HL-60/S4 treated with phorbol 12-myristate 13-acetate at 8.2 ng/mL for 4 days and 3 days (cell line): ENCODE results near the gene TAPT1.

Experiments used
- in situ Hi-C: fragments of 300-500 bp; cut with MboI; formaldehyde crosslinking; loops from 2 replicates; pipeline ENCODE4 v1.15.0; 2022; ENCODE audit warnings: low sequenced_read_pairs

The TAPT1 gene

DNA sequence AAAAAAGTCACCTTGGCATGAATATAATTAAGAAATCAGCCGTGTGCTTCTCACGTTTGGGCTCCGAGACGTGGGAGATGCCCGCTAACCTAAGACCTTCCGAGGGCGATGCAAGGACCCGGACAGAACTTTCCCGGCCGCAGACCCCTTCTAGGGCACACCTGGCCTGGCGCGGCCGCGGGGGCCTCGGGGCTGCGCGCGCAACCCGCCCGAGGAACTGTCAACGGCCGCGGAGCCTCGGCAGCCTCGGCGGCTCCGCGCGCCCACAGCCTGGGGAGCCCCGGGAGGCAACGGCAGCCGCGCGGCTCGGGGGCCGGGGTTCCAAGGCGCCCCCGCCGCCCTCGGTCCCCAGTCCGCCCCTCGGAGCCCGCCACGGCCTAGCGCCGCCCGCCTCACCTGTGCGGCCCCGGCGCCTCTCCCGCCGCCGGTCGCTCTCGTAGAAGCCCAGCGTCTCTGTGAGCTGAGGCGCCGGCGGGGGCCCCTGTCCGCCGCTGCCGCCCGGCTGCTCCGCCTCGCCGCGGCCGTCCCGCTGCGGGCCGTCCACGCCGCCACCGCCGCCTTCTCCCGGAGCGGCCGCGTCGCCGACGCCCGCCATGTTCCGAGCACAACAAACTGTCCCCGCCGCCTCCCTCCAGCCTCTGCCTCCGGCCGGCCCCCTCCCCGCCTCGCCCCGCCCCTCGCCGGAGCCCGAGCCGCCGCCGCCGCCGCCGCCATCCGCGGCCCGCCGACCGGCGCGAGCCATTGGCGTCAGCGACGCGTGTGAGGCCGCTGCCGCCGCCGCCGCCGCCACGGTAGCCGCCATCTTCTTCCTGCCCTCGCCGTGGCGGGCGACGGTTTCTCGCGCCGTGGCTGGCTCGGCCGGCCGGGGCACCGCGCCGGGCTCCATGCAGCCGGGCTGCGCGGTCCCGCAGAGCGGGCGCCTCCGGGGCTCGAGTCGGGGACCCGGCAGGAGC lies at the start of gene TAPT1:
Gene TAPT1, minus strand, starts transcription at position 609 of the 953 bp plus-strand sequence. Its CDS starts 14 bp downstream, at position 595.
- in situ Hi-C loops = no loop called here

GRCh38 chr4:16271411-16271810 lies 45.1 kb upstream of the TAPT1 start:
- in situ Hi-C loops = loop anchor here (25.0 kb wide), 1 partner anchor 234 kb away; no protein-coding TSS in a partner anchor

- in situ Hi-C loops = loop anchor here (25.0 kb wide), 1 partner anchor 233 kb away; no protein-coding TSS in a partner anchor
Measured at GRCh38 chr4:16270454-16271328, 44.4 kb upstream of the TAPT1 start.

DNA sequence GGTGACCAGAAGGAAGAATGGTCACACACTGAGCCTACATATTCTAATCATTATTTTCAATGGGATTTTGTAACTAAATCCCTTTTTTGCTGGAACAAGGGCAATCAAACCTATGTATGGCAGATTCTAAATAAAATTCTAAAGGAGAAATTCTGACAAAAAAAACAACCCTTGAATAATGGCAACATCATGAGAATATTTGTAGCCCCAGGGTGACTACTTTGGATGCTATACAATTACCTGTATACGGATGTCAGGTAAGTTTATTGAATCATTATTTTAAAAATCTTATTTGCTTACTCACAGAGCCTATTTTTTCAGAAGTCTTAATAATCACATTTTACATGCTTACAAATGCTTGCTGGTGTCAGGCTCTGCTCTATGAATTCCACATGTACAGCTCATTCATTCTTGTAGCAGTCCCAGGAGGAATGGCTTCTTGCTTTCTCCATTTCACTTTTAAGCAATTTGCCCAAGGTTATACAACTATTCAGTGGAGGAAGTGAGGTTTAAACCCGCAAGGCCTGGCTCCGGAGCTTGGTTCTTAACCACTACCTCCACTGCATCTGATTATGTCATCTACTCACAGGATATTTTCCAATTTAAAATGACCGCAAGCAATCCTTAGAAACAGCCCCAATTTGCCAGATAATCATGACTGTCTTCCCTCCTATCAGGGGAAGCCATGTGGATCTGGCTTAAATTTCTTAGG lies 43.6 kb upstream of the TAPT1 start:
- in situ Hi-C loops = loop anchor here (25.0 kb wide), 1 partner anchor 233 kb away; no protein-coding TSS in a partner anchor

DNA sequence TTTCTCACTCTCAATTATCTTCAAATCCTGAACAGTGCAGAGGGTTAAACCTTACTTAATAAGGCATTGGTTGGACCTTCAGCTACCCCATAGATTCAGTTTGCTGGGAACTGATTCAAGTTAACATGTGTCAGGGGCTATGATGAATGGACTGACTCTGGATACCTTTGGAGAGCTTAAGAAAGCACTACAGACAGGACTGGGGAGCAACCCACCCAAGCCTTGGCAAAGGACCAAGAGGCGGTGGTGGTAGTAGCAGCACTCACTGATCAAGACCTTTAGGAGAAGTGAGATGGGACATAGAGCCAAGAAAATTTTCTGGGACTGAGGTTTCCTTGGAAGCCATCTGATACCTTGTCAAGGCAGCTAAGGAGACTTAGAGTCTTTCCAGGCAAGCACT lies 43.0 kb upstream of the TAPT1 start:
- in situ Hi-C loops = loop anchor here (25.0 kb wide), 1 partner anchor 232 kb away; no protein-coding TSS in a partner anchor

- in situ Hi-C loops = loop anchor here (25.0 kb wide), 1 partner anchor 231 kb away; no protein-coding TSS in a partner anchor
Measured at GRCh38 chr4:16268290-16268689, 42.0 kb upstream of the TAPT1 start.

GRCh38 chr4:16267639-16268038 lies 41.4 kb upstream of the TAPT1 start:
- in situ Hi-C loops = loop anchor here (25.0 kb wide), 1 partner anchor 230 kb away; no protein-coding TSS in a partner anchor

GRCh38 chr4:16265820-16266219 lies 39.5 kb upstream of the TAPT1 start:
- in situ Hi-C loops = loop anchor here (25.0 kb wide), 1 partner anchor 229 kb away; no protein-coding TSS in a partner anchor

DNA sequence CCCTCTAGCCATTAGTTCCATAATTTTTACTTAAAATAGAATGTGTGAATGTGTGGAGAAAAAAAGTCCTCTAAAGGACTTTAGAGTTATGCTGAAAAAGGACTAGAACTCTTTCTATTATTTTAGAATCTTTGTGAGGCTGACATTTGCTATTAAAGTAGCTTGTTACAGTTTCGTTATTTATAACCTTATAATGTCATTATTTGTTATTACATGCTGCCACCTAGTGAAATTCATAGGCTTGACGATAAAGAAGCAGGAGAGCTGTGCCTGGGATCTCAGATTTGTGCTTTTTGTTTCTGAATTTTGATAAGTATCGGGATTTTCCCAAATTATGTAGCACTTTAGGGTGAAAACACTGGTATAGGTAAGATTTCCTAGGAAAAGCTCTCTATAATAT lies 38.5 kb upstream of the TAPT1 start:
- in situ Hi-C loops = loop anchor here (25.0 kb wide), 1 partner anchor 227 kb away; no protein-coding TSS in a partner anchor

GRCh38 chr4:16263056-16263455 lies 36.8 kb upstream of the TAPT1 start:
- in situ Hi-C loops = loop anchor here (25.0 kb wide), 1 partner anchor 226 kb away; no protein-coding TSS in a partner anchor

DNA sequence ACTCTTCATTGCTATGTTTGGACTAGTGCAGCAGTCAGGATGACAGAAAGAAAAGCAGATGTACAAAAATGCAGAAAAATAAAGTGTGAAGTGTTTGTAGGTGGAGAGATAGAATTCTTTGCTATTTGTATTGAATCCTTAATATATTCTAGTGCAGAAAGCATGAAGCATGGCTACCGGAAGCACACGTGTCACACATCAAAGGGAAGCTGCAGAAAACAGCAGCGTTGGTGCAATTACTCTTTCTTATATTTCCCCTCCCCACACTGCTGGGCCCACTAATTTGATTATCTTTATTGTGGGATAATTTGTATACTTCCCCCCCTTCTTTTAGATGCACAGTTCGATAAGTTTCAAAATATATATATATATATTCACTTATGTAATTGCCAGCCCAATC lies 35.9 kb upstream of the TAPT1 start:
- in situ Hi-C loops = loop anchor here (25.0 kb wide), 1 partner anchor 225 kb away; no protein-coding TSS in a partner anchor

- in situ Hi-C loops = loop anchor here (25.0 kb wide), 1 partner anchor 224 kb away; no protein-coding TSS in a partner anchor
Measured at GRCh38 chr4:16261313-16261878, 35.1 kb upstream of the TAPT1 start.

DNA sequence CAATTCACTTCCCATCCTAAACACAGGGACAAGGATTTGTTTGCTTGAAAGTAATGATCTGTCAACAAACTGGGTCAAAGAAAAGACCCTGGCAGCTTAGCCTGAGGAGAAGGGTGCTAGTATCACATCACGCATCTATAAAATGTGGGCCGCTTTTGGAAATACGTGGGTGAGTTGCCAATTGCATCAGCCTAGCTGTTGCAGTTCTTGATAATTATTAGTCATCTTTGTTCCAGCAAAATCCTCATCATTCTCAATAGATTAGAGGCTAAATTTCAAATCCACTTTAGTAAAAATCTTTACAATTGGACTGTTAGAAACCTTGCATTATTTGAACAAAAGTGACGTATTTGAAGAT lies 33.6 kb upstream of the TAPT1 start:
- in situ Hi-C loops = loop anchor here (25.0 kb wide), 1 partner anchor 223 kb away; no protein-coding TSS in a partner anchor

GRCh38 chr4:16259241-16259888 lies 33.1 kb upstream of the TAPT1 start:
- in situ Hi-C loops = loop anchor here (25.0 kb wide), 1 partner anchor 222 kb away; no protein-coding TSS in a partner anchor

DNA sequence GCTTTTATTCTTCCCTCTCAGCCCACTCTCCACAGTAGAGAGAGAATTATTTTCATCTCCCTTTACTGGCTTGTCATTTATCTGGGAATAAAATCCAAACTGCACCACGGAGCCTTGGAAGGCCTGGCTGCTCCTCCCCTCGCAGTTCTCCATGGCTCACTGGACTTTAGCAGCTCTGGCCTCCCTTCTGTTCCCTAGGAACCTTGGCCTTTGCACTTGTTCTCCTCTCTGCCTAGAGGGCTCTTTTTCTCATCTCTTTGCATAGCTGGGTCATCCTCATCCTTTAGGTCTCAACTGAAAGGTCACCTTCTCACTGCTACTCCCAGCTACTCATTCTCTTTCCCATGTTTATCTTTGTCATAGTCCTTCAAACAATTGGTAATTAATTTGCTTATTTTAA lies 31.3 kb upstream of the TAPT1 start:
- in situ Hi-C loops = loop anchor here (25.0 kb wide), 1 partner anchor 220 kb away; no protein-coding TSS in a partner anchor

DNA sequence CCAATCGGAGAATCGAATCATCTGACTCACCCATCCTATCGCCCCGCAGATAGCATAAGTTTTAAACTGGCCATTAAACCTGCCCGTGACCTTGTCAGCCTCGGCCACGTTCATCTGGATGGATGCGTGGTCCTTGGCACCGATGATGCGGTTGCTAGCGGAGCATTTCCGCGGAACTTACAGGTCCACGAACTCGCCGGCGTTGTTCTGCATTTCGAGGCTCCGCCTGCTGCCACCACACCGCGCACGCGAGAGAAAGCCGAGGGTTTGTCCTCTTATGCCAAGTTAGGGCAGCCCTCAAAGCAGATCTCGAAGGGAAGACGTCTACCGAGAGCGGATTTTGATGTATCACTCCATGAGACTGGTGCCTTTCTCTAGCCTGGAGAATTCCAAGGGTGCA lies 30.1 kb upstream of the TAPT1 start:
- in situ Hi-C loops = loop anchor here (25.0 kb wide), 1 partner anchor 219 kb away; no protein-coding TSS in a partner anchor

GRCh38 chr4:16255730-16256129 lies 29.5 kb upstream of the TAPT1 start:
- in situ Hi-C loops = loop anchor here (25.0 kb wide), 1 partner anchor 218 kb away; no protein-coding TSS in a partner anchor

DNA sequence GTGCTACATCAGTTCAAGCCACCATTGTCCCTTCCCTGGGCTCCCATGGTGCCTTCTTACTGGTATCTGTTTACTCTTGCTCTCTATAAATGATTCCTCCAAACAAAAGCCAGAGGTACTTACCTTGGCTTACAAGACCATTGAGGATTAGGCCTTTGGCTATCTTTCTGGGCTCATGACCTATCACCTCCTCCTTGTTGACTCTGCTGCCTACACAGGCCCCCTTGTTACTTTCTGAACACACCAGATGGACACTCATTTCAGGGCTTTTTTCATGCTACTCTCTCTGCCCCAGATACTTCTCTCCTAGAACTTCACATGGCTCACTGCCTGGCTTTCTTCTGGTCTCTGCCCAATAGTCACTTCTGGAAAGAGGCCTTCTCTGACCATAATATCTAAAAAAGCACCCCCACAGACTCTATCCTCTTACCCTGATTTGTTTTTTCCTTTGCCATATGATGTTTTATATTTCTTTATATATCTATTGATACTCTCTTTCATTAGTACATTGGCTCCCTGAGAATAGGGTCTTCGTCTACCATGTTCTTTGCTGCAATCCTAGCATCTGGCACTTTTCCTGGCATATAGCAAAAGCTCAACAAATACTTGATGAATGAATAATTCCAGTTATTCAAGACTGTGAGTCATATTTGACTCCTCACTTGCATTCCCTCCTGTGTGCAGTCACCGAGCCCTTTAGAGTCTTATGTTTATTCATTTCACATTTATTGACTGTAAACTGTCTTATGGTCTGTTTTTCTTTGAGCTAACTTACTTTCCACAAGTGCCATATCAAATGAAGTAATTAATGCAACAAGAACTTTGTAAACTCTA lies 27.1 kb upstream of the TAPT1 start:
- in situ Hi-C loops = loop anchor here (25.0 kb wide), 1 partner anchor 216 kb away; no protein-coding TSS in a partner anchor
